SK-N-SH (cell line): ENCODE measurements around the gene METTL17. TPM values are rescaled to one million over a fixed set of nuclear protein-coding genes. Genes with fewer than 3 reads are reported as not detected.

Experiments used
- CTCF ChIA-PET: fragments of 300-600, 350-600 bp; formaldehyde crosslinking; extraction: SDS; loops from one replicate; lab custom pipeline; 2021; lab: Yijun Ruan, JAX
- POLR2A ChIA-PET: fragments of 350-600 bp; sonication (Branson Sonifier 250); formaldehyde crosslinking; extraction: SDS; loops from one replicate; lab custom pipeline; 2020; ENCODE audit warnings: antibody characterized with exemption, inconsistent platforms; lab: Yijun Ruan, JAX
- DNase-seq: peaks from one replicate; pipeline ENCODE4 v3.0.0; 2012
- H2AFZ ChIP-seq: fragments of 200-600 bp; sonication (generic); 2 replicates; pipeline ENCODE4 v1.8.1; 2016; ENCODE audit warnings: antibody characterized with exemption, mild to moderate bottlenecking, low read depth
- H3F3A ChIP-seq: fragments of 200-600 bp; sonication (generic); replicated peaks from 2 replicates; pipeline ENCODE3; 2016; ENCODE audit warnings: antibody characterized with exemption, mild to moderate bottlenecking; ENCODE audit not compliant: insufficient read depth
- H3K27ac ChIP-seq, 2 experiments: fragments of 200-500 bp in 1 of 2; fragments of 200-600 bp in 1 of 2; sonication (Bioruptor generic) in 1 of 2; sonication (generic), shearing (Covaris generic) in 1 of 2; 2 replicates each; pipeline versions ENCODE4 v1.5.1 to v1.6.1; 2014 to 2016; ENCODE audit warnings: low read depth in 2 of 2, inconsistent platforms in 1 of 2, low read length in 1 of 2, mild to moderate bottlenecking in 1 of 2, mixed read lengths in 1 of 2
- H3K27me3 ChIP-seq: fragments of 200-600 bp; sonication (generic), shearing (Covaris generic); 2 replicates; pipeline ENCODE4 v1.6.1; 2016; ENCODE audit warnings: mixed run types; ENCODE audit not compliant: insufficient read depth
- H3K36me3 ChIP-seq, 2 experiments: fragments of 200-500 bp in 1 of 2; fragments of 200-600 bp in 1 of 2; sonication (Bioruptor generic) in 1 of 2; sonication (generic) in 1 of 2; replicated peaks in 1 of 2; 2 replicates each; pipeline versions ENCODE3 to v1.5.1; 2014 to 2016; ENCODE audit warnings: low read length in 1 of 2, mild to moderate bottlenecking in 1 of 2; ENCODE audit not compliant: insufficient read depth in 2 of 2, control insufficient read depth in 1 of 2
- H3K4me1 ChIP-seq, 2 experiments: fragments of 200-500 bp in 1 of 2; fragments of 200-600 bp in 1 of 2; sonication (Bioruptor generic) in 1 of 2; sonication (generic), shearing (Covaris generic) in 1 of 2; 2 replicates each; pipeline versions ENCODE4 v1.5.1 to v1.6.1; 2014 to 2016; ENCODE audit warnings: low read depth in 1 of 2, low read length in 1 of 2, mixed run types in 1 of 2; ENCODE audit not compliant: insufficient read depth in 2 of 2, control insufficient read depth in 1 of 2
- H3K4me2 ChIP-seq: fragments of 200-600 bp; sonication (generic), shearing (Covaris generic); 2 replicates; pipeline ENCODE4 v1.6.1; 2017; ENCODE audit warnings: mixed run types
- H3K4me3 ChIP-seq, 2 experiments: fragments of 200-500 bp in 1 of 2; fragments of 200-600 bp in 1 of 2; sonication (Bioruptor generic) in 1 of 2; sonication (generic), shearing (Covaris generic) in 1 of 2; 2 replicates each; pipeline versions ENCODE4 v1.5.1 to v1.8.1; 2014 to 2016; ENCODE audit warnings: low read depth in 2 of 2, inconsistent platforms in 1 of 2, low read length in 1 of 2, mild to moderate bottlenecking in 1 of 2, mixed read lengths in 1 of 2, moderate library complexity in 1 of 2
- H3K79me2 ChIP-seq: fragments of 200-600 bp; sonication (generic); 2 replicates; pipeline ENCODE4 v1.8.1; 2017; ENCODE audit warnings: mild to moderate bottlenecking; ENCODE audit not compliant: insufficient read depth
- H3K9ac ChIP-seq: fragments of 200-600 bp; sonication (generic); 2 replicates; pipeline ENCODE4 v1.6.1; 2017; ENCODE audit warnings: mixed run types
- H3K9me2 ChIP-seq: fragments of 200-600 bp; sonication (generic); 2 replicates; pipeline ENCODE4 v1.6.1; 2017; ENCODE audit warnings: mixed run types
- H3K9me3 ChIP-seq: fragments of 200-600 bp; sonication (generic); 2 replicates; pipeline ENCODE4 v1.6.1; 2017; ENCODE audit warnings: mixed run types, mild to moderate bottlenecking, moderate library complexity
- H4K20me1 ChIP-seq: fragments of 200-600 bp; sonication (generic); 2 replicates; pipeline ENCODE4 v1.6.1; 2017; ENCODE audit warnings: mild to moderate bottlenecking, mixed run types; ENCODE audit not compliant: insufficient read depth
- CHD2 ChIP-seq: fragments of 150-350 bp; IDR thresholded peaks from 2 replicates; pipeline ENCODE4 v1.6.1; 2018; ENCODE audit warnings: low read length; ENCODE audit not compliant: partially characterized antibody
- ELF1 ChIP-seq: IDR thresholded peaks from 2 replicates; pipeline ENCODE4 v1.4.0; 2012
- EP300 ChIP-seq, 2 experiments: IDR thresholded peaks; 2 replicates each; pipeline versions ENCODE4 v1.4.0 to v1.6.1; 2012; ENCODE audit warnings: borderline replicate concordance in 1 of 2, low read depth in 1 of 2, low read length in 1 of 2
- EZH2phosphoT487 ChIP-seq: fragments of 200-600 bp; sonication (generic); IDR thresholded peaks from 2 replicates; pipeline ENCODE4 v1.6.1; 2017; ENCODE audit warnings: low read depth, mixed run types, mild to moderate bottlenecking, antibody characterized with exemption, moderate library complexity, borderline replicate concordance
- FOSL2 ChIP-seq: IDR thresholded peaks from 2 replicates; pipeline ENCODE4 v1.4.0; 2012; ENCODE audit warnings: low read depth, mild to moderate bottlenecking, moderate library complexity, borderline replicate concordance
- FOXM1 ChIP-seq: IDR thresholded peaks from 2 replicates; pipeline ENCODE4 v1.4.0; 2012; ENCODE audit warnings: low read depth, mild to moderate bottlenecking
- JUND ChIP-seq: IDR thresholded peaks from 2 replicates; pipeline ENCODE4 v1.4.0; 2012
- MEF2A ChIP-seq: IDR thresholded peaks from 2 replicates; pipeline ENCODE4 v1.4.0; 2012; ENCODE audit warnings: low read depth, borderline replicate concordance
- MXI1 ChIP-seq: IDR thresholded peaks from 2 replicates; pipeline ENCODE4 v1.6.1; 2012; ENCODE audit warnings: mild to moderate bottlenecking, low read depth, low read length, improper control_type of control experiment
- POLR2AphosphoS5 ChIP-seq: IDR thresholded peaks from 2 replicates; pipeline ENCODE4 v1.6.1; 2012; ENCODE audit warnings: low read depth, low read length
- RFX5 ChIP-seq: IDR thresholded peaks from 2 replicates; pipeline ENCODE4 v1.6.1; 2012; ENCODE audit warnings: mild to moderate bottlenecking, improper control_type of control experiment, low read length
- RXRA ChIP-seq: IDR thresholded peaks from 2 replicates; pipeline ENCODE4 v1.4.0; 2012; ENCODE audit warnings: low read depth, mild to moderate bottlenecking, borderline replicate concordance
- SIN3A ChIP-seq: IDR thresholded peaks from 2 replicates; pipeline ENCODE4 v1.6.1; 2012; ENCODE audit warnings: low read depth, mild to moderate bottlenecking, low read length, moderate library complexity, borderline replicate concordance
- TAF1 ChIP-seq: IDR thresholded peaks from 2 replicates; pipeline ENCODE4 v1.6.1; 2012; ENCODE audit warnings: low read depth, mild to moderate bottlenecking, low read length, moderate library complexity, borderline replicate concordance
- TCF12 ChIP-seq: IDR thresholded peaks from 2 replicates; pipeline ENCODE4 v1.4.0; 2012
- TEAD4 ChIP-seq: IDR thresholded peaks from 2 replicates; pipeline ENCODE4 v1.4.0; 2012; ENCODE audit warnings: mild to moderate bottlenecking, borderline replicate concordance; ENCODE audit not compliant: insufficient read depth
- YY1 ChIP-seq: IDR thresholded peaks from 2 replicates; pipeline ENCODE4 v1.4.0; 2012; ENCODE audit warnings: low read depth, mild to moderate bottlenecking
- WGBS: methylation state at CpG from one replicate; pipeline ENCODE4 v1.1.6; 2017; ENCODE audit warnings: low lambda C conversion rate; 5-methylcytosine and 5-hydroxymethylcytosine counted together
- polyA plus RNA-seq, 3 experiments: library from polyadenylated mRNA; depleted of rRNA; stranded (reverse); fragments of >200 nt; gene quantifications; 2 replicates each; pipeline ENCODE4 v1.2.3, GENCODE V29; 2012
- TF ChIP-seq, protein P1 (sequence below): IDR thresholded peaks from 2 replicates; pipeline ENCODE4 v1.4.0; 2012; ENCODE audit warnings: low read depth, borderline replicate concordance
- TF ChIP-seq, protein P2 (sequence below): IDR thresholded peaks from 2 replicates; pipeline ENCODE4 v1.4.0; 2012; ENCODE audit warnings: low read depth
- TF ChIP-seq, protein P3 (sequence below): IDR thresholded peaks from 2 replicates; pipeline ENCODE4; 2012
- TF ChIP-seq, protein P4 (sequence below): fragments of 150-350 bp; IDR thresholded peaks from 2 replicates; pipeline ENCODE4 v1.6.1; 2016; ENCODE audit warnings: mild to moderate bottlenecking, low read depth, low read length

The METTL17 gene
- polyA plus RNA-seq, 1 of the 3 experiments (the other 2 are of a cell fraction) = 104 TPM

DNA sequence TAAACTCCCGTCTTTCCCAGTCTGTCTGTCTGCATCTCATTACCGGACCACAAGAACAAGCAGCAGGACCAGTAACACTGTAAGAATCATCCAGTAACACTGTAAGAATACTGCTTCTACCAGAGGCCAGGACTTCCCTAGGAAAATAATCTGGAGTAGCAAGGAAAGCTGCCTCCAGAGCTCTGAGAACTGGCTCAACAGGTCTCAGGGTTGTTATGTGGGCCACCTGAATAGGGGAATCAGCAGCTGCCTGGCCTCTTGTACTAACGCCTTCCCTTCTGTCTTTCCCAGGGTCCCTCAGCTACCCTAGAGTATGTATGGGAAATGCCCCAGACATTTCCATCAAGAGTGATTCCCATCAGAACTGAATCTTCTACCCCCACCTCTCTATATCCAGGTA, 8.4 kb downstream of the METTL17 start (continued):
- TF ChIP-seq MEF2A = no peak

DNA sequence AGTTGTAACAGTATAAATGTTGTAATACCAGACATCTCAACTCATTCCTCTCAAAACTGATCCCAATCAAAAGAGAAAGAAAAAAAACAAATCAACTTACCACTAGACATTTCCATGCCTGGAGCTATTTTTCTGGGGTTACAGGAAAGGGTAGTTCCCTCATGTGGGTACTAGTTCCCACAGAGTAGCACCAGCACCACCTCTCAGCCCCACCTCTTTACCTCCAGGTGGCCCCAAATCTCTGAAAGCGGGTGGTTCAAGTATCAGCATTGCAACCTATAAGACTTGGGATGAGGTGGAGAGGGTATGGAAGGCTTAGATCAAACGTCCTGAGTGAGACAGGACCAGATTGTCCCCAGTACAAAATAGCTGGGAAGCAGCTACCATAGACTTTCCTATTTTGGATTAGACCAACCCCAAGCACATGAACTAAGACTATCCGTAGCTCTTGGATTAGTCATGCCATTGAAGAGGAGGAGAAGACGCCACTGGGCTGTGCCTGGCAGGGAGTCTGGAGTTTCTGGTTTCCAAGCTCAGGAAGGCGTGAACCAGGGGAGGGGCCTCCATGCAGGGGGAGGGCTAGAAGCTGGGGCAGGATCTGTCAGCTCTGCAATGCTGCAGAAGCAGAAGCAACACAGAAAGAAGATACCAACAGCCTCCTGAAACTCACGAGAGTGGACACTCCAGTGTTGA, 9.0 kb downstream of the METTL17 start, which contains the start of gene SLC39A2:
Gene SLC39A2 (plus strand): TSS at position 620 of the 693 bp plus-strand sequence. CDS start 154 bp downstream, outside the sequence.
- DNase-seq = no peak
- no peaks in the 10 kb centered on the region for H4K20me1 ChIP-seq
- H3K36me3 ChIP-seq = peaks cover 13 to 37% of the 10 kb centered on the region in 2 experiments
- H3K4me2 ChIP-seq = no peak within 1 kb of the TSS
- H3K9me3 ChIP-seq = no peaks in the 10 kb centered on the region
- H3K9me2 ChIP-seq = no peaks in the 10 kb centered on the region
- WGBS = 62% methylated on average over 6 of the region's 6 CpGs
- no peak within 1 kb of the TSS for H2AFZ ChIP-seq
- peaks cover 9% of the 10 kb centered on the region for H3F3A ChIP-seq
- no peak for TF ChIP-seq TAF1
- no peak for TF ChIP-seq TEAD4
- no peak for TF ChIP-seq YY1
- TF ChIP-seq, protein P1, sequence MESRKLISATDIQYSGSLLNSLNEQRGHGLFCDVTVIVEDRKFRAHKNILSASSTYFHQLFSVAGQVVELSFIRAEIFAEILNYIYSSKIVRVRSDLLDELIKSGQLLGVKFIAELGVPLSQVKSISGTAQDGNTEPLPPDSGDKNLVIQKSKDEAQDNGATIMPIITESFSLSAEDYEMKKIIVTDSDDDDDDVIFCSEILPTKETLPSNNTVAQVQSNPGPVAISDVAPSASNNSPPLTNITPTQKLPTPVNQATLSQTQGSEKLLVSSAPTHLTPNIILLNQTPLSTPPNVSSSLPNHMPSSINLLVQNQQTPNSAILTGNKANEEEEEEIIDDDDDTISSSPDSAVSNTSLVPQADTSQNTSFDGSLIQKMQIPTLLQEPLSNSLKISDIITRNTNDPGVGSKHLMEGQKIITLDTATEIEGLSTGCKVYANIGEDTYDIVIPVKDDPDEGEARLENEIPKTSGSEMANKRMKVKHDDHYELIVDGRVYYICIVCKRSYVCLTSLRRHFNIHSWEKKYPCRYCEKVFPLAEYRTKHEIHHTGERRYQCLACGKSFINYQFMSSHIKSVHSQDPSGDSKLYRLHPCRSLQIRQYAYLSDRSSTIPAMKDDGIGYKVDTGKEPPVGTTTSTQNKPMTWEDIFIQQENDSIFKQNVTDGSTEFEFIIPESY = no peak
- TF ChIP-seq CHD2 = no peak
- TF ChIP-seq, protein P2, sequence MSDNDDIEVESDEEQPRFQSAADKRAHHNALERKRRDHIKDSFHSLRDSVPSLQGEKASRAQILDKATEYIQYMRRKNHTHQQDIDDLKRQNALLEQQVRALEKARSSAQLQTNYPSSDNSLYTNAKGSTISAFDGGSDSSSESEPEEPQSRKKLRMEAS = no peak
- TF ChIP-seq RXRA = no peak
- TF ChIP-seq, protein P3, sequence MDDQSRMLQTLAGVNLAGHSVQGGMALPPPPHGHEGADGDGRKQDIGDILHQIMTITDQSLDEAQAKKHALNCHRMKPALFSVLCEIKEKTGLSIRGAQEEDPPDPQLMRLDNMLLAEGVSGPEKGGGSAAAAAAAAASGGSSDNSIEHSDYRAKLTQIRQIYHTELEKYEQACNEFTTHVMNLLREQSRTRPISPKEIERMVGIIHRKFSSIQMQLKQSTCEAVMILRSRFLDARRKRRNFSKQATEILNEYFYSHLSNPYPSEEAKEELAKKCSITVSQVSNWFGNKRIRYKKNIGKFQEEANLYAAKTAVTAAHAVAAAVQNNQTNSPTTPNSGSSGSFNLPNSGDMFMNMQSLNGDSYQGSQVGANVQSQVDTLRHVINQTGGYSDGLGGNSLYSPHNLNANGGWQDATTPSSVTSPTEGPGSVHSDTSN = no peak
- no peak for TF ChIP-seq ELF1
- TF ChIP-seq SIN3A = no peak
- no peak for TF ChIP-seq TCF12
- no peak for TF ChIP-seq MXI1
- no peak for TF ChIP-seq FOXM1
- TF ChIP-seq POLR2AphosphoS5 = no peak
- TF ChIP-seq EP300 (IDR thresholded peaks at IDR 0.05; ENCODE audit: borderline replicate concordance in 1 of 2, low read depth in 1 of 2, low read length in 1 of 2) = no peak
- TF ChIP-seq FOSL2 = no peak
- TF ChIP-seq JUND = no peak
- TF ChIP-seq, protein P4, sequence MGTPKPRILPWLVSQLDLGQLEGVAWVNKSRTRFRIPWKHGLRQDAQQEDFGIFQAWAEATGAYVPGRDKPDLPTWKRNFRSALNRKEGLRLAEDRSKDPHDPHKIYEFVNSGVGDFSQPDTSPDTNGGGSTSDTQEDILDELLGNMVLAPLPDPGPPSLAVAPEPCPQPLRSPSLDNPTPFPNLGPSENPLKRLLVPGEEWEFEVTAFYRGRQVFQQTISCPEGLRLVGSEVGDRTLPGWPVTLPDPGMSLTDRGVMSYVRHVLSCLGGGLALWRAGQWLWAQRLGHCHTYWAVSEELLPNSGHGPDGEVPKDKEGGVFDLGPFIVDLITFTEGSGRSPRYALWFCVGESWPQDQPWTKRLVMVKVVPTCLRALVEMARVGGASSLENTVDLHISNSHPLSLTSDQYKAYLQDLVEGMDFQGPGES = no peak
- no peak for TF ChIP-seq EZH2phosphoT487
- TF ChIP-seq RFX5 = no peak
- H3K9ac ChIP-seq = no peak within 1 kb of the TSS
- no peak within 1 kb of the TSS for H3K27ac ChIP-seq
- CTCF ChIA-PET = interaction anchor here (0.9 to 8.8 kb wide), 9 partner anchors 12 to 108 kb away, joined by 3 to 54 read pairs (median 8); no protein-coding TSS in a partner anchor
- no peaks in the 10 kb centered on the region for H3K27me3 ChIP-seq
- H3K4me3 ChIP-seq = no peak within 1 kb of the TSS
- POLR2A ChIA-PET = no interaction called here
- no peaks in the 10 kb centered on the region for H3K79me2 ChIP-seq
- H3K4me1 ChIP-seq = no peaks in the 10 kb centered on the region; a peak in 1 of 4 replicates
